HEK293 (cell line): ENCODE measurements around the gene JPH2.

ENCODE experiments used
- CTCF ChIA-PET: fragments of 350-600 bp; formaldehyde crosslinking; extraction: SDS; loops from one replicate; lab custom pipeline; 2021; ENCODE audit warnings: antibody characterized with exemption; lab: Yijun Ruan, JAX
- POLR2A ChIA-PET: fragments of 300-600 bp; formaldehyde crosslinking; extraction: SDS; loops from one replicate; lab custom pipeline; 2020; ENCODE audit warnings: antibody characterized with exemption, inconsistent platforms; lab: Yijun Ruan, JAX
- H3K27ac ChIP-seq: fragments of 200-500 bp; sonication (Bioruptor generic); 2 replicates; pipeline ENCODE4 v1.5.1; 2014; ENCODE audit warnings: low read depth, low read length, control low read depth, inconsistent platforms; ENCODE audit errors: extremely low read depth
- H3K36me3 ChIP-seq, 2 experiments: fragments of 200-500 bp in 1 of 2; sonication (Bioruptor generic) in 1 of 2; 1 replicate in 1 of 2; 2 replicates in 1 of 2; pipeline ENCODE4 v1.5.1; 2014 to 2017; ENCODE audit warnings: inconsistent platforms in 2 of 2, low read length in 2 of 2; ENCODE audit not compliant: control insufficient read depth in 2 of 2, insufficient read depth in 1 of 2
- H3K4me1 ChIP-seq: fragments of 200-500 bp; sonication (Bioruptor generic); 2 replicates; pipeline ENCODE4 v1.5.1; 2014; ENCODE audit warnings: mild to moderate bottlenecking, low read length, inconsistent platforms; ENCODE audit not compliant: control insufficient read depth, insufficient read depth
- H3K4me3 ChIP-seq: 2 replicates; pipeline ENCODE4 v1.5.1; 2011; ENCODE audit warnings: low read depth, mild to moderate bottlenecking, control low read depth, low read length, moderate library complexity
- H3K9me3 ChIP-seq: fragments of 200-500 bp; sonication (Bioruptor generic); 2 replicates; pipeline ENCODE4 v1.5.1; 2014; ENCODE audit warnings: low read depth, low read length, inconsistent platforms; ENCODE audit not compliant: control insufficient read depth, insufficient read depth
- KLF17 ChIP-seq: fragments of 450-650 bp; formaldehyde crosslinking; IDR thresholded peaks from 2 replicates; pipeline ENCODE4 v1.5.1; 2016; ENCODE audit warnings: missing biosample characterization, missing genetic modification characterization
- RBAK ChIP-seq: fragments of 450-650 bp; formaldehyde crosslinking; IDR thresholded peaks from 2 replicates; pipeline ENCODE4 v1.5.1; 2016; ENCODE audit warnings: missing biosample characterization, missing genetic modification characterization
- SCRT2 ChIP-seq: fragments of 450-650 bp; formaldehyde crosslinking; IDR thresholded peaks from 2 replicates; pipeline ENCODE4 v1.5.1; 2016; ENCODE audit warnings: missing biosample characterization, missing genetic modification characterization
- TSHZ1 ChIP-seq: fragments of 450-650 bp; formaldehyde crosslinking; IDR thresholded peaks from 2 replicates; pipeline ENCODE4 v1.5.1; 2016; ENCODE audit warnings: missing biosample characterization, missing genetic modification characterization, borderline replicate concordance
- ZBTB8A ChIP-seq: fragments of 450-650 bp; formaldehyde crosslinking; IDR thresholded peaks from 2 replicates; pipeline ENCODE4 v1.5.1; 2016; ENCODE audit warnings: missing biosample characterization, missing genetic modification characterization
- ZNF157 ChIP-seq: fragments of 450-650 bp; formaldehyde crosslinking; IDR thresholded peaks from 2 replicates; pipeline ENCODE4 v1.5.1; 2016; ENCODE audit warnings: missing biosample characterization, missing genetic modification characterization
- ZNF19 ChIP-seq: fragments of 450-650 bp; formaldehyde crosslinking; IDR thresholded peaks from 2 replicates; pipeline ENCODE4; 2016; ENCODE audit warnings: missing biosample characterization, missing genetic modification characterization, low read depth
- ZNF366 ChIP-seq: fragments of 450-650 bp; formaldehyde crosslinking; conservative IDR thresholded peaks from 2 replicates; pipeline ENCODE4 v1.5.1; 2016; ENCODE audit warnings: missing biosample characterization, missing genetic modification characterization
- ZNF548 ChIP-seq: fragments of 450-650 bp; formaldehyde crosslinking; IDR thresholded peaks from 2 replicates; pipeline ENCODE4 v1.5.1; 2016; ENCODE audit warnings: missing biosample characterization, missing genetic modification characterization
- ZNF549 ChIP-seq: fragments of 450-650 bp; IDR thresholded peaks from 2 replicates; pipeline ENCODE4 v1.5.1; 2018; ENCODE audit warnings: missing biosample characterization, missing genetic modification characterization, mild to moderate bottlenecking, inconsistent platforms, moderate library complexity
- ZNF561 ChIP-seq: fragments of 450-650 bp; IDR thresholded peaks from 2 replicates; pipeline ENCODE4 v1.5.1; 2018; ENCODE audit warnings: missing biosample characterization, missing genetic modification characterization, borderline replicate concordance
- ZNF654 ChIP-seq: fragments of 450-650 bp; formaldehyde crosslinking; IDR thresholded peaks from 2 replicates; pipeline ENCODE4 v1.5.1; 2016; ENCODE audit warnings: low read depth, missing biosample characterization, missing genetic modification characterization
- ZNF76 ChIP-seq: fragments of 450-650 bp; formaldehyde crosslinking; IDR thresholded peaks from 2 replicates; pipeline ENCODE4; 2016; ENCODE audit warnings: low read depth, missing biosample characterization, missing genetic modification characterization, borderline replicate concordance
- TF ChIP-seq, protein P1 (sequence below): fragments of 450-650 bp; formaldehyde crosslinking; IDR thresholded peaks from 2 replicates; pipeline ENCODE4 v1.5.0; 2017; ENCODE audit warnings: missing biosample characterization, missing genetic modification characterization, borderline replicate concordance
- TF ChIP-seq, protein P2 (sequence below): fragments of 450-650 bp; formaldehyde crosslinking; IDR thresholded peaks from 2 replicates; pipeline ENCODE4 v1.5.1; 2016; ENCODE audit warnings: missing biosample characterization, missing genetic modification characterization
- TF ChIP-seq, protein P3 (sequence below): fragments of 450-650 bp; formaldehyde crosslinking; IDR thresholded peaks from 2 replicates; pipeline ENCODE4 v1.5.1; 2016; ENCODE audit warnings: missing biosample characterization, missing genetic modification characterization

The JPH2 gene

DNA sequence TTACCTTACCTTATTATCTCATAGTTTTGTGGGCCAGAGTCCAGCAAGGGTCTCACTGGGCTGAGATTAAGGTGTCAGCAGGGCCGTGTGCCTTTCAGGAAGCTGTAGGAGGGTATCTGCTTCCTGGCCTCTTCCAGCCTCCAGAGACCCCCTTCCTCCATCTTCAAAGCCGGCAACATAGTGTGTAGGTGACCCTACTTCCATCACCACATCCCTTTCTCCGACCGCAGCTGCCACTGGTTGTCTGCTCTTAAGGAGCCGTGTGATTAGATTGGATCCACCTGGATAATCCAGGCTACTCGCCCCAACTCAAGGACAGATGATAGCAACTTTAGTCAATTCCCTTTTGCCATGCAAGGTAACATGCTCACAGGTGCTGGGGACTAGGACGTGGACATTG lies 91.2 kb downstream of the JPH2 start:
- TF ChIP-seq, protein P1, sequence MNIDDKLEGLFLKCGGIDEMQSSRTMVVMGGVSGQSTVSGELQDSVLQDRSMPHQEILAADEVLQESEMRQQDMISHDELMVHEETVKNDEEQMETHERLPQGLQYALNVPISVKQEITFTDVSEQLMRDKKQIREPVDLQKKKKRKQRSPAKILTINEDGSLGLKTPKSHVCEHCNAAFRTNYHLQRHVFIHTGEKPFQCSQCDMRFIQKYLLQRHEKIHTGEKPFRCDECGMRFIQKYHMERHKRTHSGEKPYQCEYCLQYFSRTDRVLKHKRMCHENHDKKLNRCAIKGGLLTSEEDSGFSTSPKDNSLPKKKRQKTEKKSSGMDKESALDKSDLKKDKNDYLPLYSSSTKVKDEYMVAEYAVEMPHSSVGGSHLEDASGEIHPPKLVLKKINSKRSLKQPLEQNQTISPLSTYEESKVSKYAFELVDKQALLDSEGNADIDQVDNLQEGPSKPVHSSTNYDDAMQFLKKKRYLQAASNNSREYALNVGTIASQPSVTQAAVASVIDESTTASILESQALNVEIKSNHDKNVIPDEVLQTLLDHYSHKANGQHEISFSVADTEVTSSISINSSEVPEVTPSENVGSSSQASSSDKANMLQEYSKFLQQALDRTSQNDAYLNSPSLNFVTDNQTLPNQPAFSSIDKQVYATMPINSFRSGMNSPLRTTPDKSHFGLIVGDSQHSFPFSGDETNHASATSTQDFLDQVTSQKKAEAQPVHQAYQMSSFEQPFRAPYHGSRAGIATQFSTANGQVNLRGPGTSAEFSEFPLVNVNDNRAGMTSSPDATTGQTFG: no peak
- TF ChIP-seq ZNF549 (tag by site-specific recombination) (no peak), KLF17 (tag by site-specific recombination) (no peak), ZBTB8A (no peak), TSHZ1 (tag by site-specific recombination) (no peak), ZNF366 (no peak), SCRT2 (tag by site-specific recombination) (no peak), RBAK (tag by site-specific recombination) (no peak)
- TF ChIP-seq, protein P2, sequence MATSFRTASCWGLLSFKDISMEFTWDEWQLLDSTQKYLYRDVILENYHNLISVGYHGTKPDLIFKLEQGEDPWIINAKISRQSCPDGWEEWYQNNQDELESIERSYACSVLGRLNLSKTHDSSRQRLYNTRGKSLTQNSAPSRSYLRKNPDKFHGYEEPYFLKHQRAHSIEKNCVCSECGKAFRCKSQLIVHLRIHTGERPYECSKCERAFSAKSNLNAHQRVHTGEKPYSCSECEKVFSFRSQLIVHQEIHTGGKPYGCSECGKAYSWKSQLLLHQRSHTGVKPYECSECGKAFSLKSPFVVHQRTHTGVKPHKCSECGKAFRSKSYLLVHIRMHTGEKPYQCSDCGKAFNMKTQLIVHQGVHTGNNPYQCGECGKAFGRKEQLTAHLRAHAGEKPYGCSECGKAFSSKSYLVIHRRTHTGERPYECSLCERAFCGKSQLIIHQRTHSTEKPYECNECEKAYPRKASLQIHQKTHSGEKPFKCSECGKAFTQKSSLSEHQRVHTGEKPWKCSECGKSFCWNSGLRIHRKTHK (tag by site-specific recombination): no peak
- Histone ChIP-seq H3K4me1 (no peaks in the 10 kb centered on the region), H3K27ac (no peak overlapping the region), H3K4me3 (no peak overlapping the region), H3K36me3 (no peaks in the 10 kb centered on the region), H3K9me3 (no peaks in the 10 kb centered on the region)
- ChIA-PET CTCF (no interaction called here), POLR2A (no interaction called here)

DNA sequence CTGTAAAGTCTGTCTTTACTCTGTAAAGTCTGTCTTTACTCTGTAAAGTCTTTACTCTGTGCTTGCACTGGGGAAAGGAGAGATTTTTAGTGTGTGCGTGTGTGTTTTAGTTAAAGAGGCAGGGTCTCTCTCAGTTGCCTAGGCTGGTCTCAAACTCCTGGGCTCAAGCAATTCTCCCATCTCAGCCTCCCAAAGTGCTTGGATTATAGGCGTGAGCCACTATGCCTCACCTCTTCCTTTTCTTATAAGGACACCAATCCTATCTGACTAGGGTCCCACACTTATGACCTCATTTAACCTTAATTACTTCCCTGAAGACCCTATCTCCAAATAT lies 93.8 kb downstream of the JPH2 start:
- CTCF ChIA-PET: interaction anchor here (0.6 kb wide), 1 partner anchor 14 kb away, joined by 3 read pairs; no protein-coding TSS in a partner anchor
- H3K36me3 ChIP-seq: no peaks in the 10 kb centered on the region
- no peak overlapping the region for H3K4me3 ChIP-seq
- POLR2A ChIA-PET: no interaction called here
- no peaks in the 10 kb centered on the region for H3K4me1 ChIP-seq
- no peak overlapping the region for H3K27ac ChIP-seq
- TF ChIP-seq ZNF157: no peak
- 0 out of 2 replicates have a peak, but pooled peaks have one; percentile 7 for TF ChIP-seq ZNF561 (tag by site-specific recombination)
- no peaks in the 10 kb centered on the region for H3K9me3 ChIP-seq

DNA sequence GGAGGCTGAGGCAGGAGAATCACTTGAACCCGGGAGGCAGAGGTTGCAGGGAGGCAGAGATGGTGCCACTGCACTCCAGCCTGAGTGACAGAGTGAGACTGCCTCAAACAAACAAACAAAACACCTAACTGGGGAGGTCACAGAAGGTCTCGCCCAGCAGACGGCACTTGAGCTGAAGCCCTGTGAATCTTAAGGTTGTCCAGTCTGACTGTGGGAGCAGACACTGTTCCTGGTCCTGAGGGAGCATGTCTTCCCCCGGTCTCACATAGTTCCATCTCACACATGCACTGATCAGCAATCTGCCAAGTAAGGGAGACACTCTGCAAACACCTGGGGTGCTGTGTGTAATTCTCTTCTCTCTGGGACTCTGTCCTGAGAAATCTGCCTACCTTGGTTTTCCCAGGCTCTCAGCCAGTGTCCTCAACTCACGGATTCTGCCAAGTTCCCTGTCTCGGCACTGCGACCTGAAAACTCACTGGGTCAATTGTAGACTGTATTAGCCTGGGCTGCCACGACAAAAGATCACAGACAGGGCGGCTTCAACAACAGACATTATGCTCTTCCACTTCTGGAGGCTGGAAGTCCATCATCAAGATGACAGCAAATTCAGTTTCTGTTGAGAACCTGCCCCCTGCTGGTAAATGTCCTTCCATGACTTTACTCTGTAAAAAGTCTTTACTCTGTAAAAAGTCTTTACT lies 94.3 kb downstream of the JPH2 start:
- Histone ChIP-seq H3K27ac (no peak overlapping the region), H3K4me3 (no peak overlapping the region), H3K4me1 (no peaks in the 10 kb centered on the region), H3K9me3 (no peaks in the 10 kb centered on the region), H3K36me3 (no peaks in the 10 kb centered on the region)
- CTCF ChIA-PET: interaction anchor here (0.5 to 4.1 kb wide), 13 partner anchors 9 to 644 kb away, joined by 3 to 20 read pairs (median 4); no protein-coding TSS in a partner anchor
- POLR2A ChIA-PET: no interaction called here
- TF ChIP-seq ZNF654 (peak; percentile 73), ZNF19 (tag by site-specific recombination) (no peak), ZNF76 (tag by site-specific recombination) (no peak), RBAK (tag by site-specific recombination) (no peak), ZNF548 (peak; percentile 22; the same call in 1 of the 2 replicates), ZNF561 (tag by site-specific recombination) (0 out of 2 replicates have a peak, but pooled peaks have one; percentile 17), SCRT2 (tag by site-specific recombination) (no peak)
- TF ChIP-seq, protein P3, sequence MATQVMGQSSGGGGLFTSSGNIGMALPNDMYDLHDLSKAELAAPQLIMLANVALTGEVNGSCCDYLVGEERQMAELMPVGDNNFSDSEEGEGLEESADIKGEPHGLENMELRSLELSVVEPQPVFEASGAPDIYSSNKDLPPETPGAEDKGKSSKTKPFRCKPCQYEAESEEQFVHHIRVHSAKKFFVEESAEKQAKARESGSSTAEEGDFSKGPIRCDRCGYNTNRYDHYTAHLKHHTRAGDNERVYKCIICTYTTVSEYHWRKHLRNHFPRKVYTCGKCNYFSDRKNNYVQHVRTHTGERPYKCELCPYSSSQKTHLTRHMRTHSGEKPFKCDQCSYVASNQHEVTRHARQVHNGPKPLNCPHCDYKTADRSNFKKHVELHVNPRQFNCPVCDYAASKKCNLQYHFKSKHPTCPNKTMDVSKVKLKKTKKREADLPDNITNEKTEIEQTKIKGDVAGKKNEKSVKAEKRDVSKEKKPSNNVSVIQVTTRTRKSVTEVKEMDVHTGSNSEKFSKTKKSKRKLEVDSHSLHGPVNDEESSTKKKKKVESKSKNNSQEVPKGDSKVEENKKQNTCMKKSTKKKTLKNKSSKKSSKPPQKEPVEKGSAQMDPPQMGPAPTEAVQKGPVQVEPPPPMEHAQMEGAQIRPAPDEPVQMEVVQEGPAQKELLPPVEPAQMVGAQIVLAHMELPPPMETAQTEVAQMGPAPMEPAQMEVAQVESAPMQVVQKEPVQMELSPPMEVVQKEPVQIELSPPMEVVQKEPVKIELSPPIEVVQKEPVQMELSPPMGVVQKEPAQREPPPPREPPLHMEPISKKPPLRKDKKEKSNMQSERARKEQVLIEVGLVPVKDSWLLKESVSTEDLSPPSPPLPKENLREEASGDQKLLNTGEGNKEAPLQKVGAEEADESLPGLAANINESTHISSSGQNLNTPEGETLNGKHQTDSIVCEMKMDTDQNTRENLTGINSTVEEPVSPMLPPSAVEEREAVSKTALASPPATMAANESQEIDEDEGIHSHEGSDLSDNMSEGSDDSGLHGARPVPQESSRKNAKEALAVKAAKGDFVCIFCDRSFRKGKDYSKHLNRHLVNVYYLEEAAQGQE (tag by site-specific recombination): 0 out of 2 replicates have a peak, but pooled peaks have one; percentile 35
